SK-N-SH treated with all-trans-retinoic acid at 6 μM for 48 hours (cell line): Measurements from ENCODE around the gene DISP3.

Source experiments
- ARNTL ChIP-seq: fragments of 450-650 bp; formaldehyde crosslinking; IDR thresholded peaks from 2 replicates; pipeline ENCODE4 v1.5.0; 2020; ENCODE audit warnings: low read depth, mild to moderate bottlenecking, moderate library complexity, borderline replicate concordance
- GLIS3 ChIP-seq: fragments of 250-450 bp; sonication (Bioruptor Pico); IDR thresholded peaks from 2 replicates; pipeline ENCODE4 v1.5.0; 2020; ENCODE audit warnings: mild to moderate bottlenecking, moderate library complexity
- PATZ1 ChIP-seq: fragments of 250-450 bp; sonication (Bioruptor Pico); IDR thresholded peaks from 2 replicates; pipeline ENCODE4 v1.8.0; 2020; ENCODE audit warnings: mild to moderate bottlenecking, moderate library complexity, borderline replicate concordance
- TSHZ2 ChIP-seq: fragments of 250-450 bp; sonication (Bioruptor Pico); IDR thresholded peaks from 2 replicates; pipeline ENCODE4 v1.5.0; 2020; ENCODE audit warnings: mild to moderate bottlenecking, moderate library complexity
- ZNF565 ChIP-seq: fragments of 450-650 bp; formaldehyde crosslinking; conservative IDR thresholded peaks from 2 replicates; pipeline ENCODE4 v1.5.0; 2020; ENCODE audit warnings: low read depth, mild to moderate bottlenecking, moderate library complexity

- TF ChIP-seq ARNTL (CRISPR knock-in tag) (no peak), PATZ1 (CRISPR knock-in tag) (no peak), ZNF565 (CRISPR knock-in tag) (no peak), GLIS3 (no peak), TSHZ2 (no peak)
Observed at GRCh38 chr1:11493972-11494655, 15.2 kb downstream of the DISP3 start.
